OCI-LY1 (cell line): ENCODE results near the gene PLCG2.
A peak's percentile ranks its signal among the peaks of the same experiment; 100 is the strongest.

Source experiments
- H2AFZ ChIP-seq: fragments of 200-600 bp; sonication (generic), shearing (Covaris generic); 2 replicates; pipeline ENCODE4 v1.6.0; 2014; ENCODE audit warnings: antibody characterized with exemption, mild to moderate bottlenecking, low read length
- H3F3A ChIP-seq: fragments of 200-600 bp; sonication (generic), shearing (Covaris generic); 2 replicates; pipeline ENCODE4 v1.6.0; 2014; ENCODE audit warnings: mild to moderate bottlenecking, antibody characterized with exemption, low read length, moderate library complexity; ENCODE audit not compliant: insufficient read depth
- H3K27ac ChIP-seq: fragments of 200-600 bp; sonication (generic); 2 replicates; pipeline ENCODE4 v1.5.1; 2014; ENCODE audit warnings: low read length, mixed run types, mild to moderate bottlenecking, low read depth; ENCODE audit not compliant: poor library complexity, severe bottlenecking
- H3K27me3 ChIP-seq: fragments of 200-600 bp; sonication (generic); 2 replicates; pipeline ENCODE4 v1.6.0; 2014; ENCODE audit warnings: antibody characterized with exemption, mild to moderate bottlenecking, low read length, moderate library complexity; ENCODE audit not compliant: insufficient read depth
- H3K36me3 ChIP-seq: fragments of 200-600 bp; sonication (generic); 2 replicates; pipeline ENCODE4 v1.6.1; 2014; ENCODE audit warnings: mild to moderate bottlenecking, antibody characterized with exemption, low read length, moderate library complexity, mixed read lengths; ENCODE audit not compliant: insufficient read depth
- H3K4me1 ChIP-seq: fragments of 200-600 bp; sonication (generic); 2 replicates; pipeline ENCODE4 v1.5.1; 2014; ENCODE audit warnings: mild to moderate bottlenecking, low read length, moderate library complexity; ENCODE audit not compliant: insufficient read depth, severe bottlenecking
- H3K4me2 ChIP-seq: fragments of 200-600 bp; sonication (generic), shearing (Covaris generic); 2 replicates; pipeline ENCODE4 v1.6.1; 2014; ENCODE audit warnings: low read length
- H3K4me3 ChIP-seq: fragments of 200-600 bp; sonication (generic); 2 replicates; pipeline ENCODE4 v1.5.1; 2014; ENCODE audit warnings: low read length, low read depth, mild to moderate bottlenecking, mixed read lengths; ENCODE audit not compliant: poor library complexity, severe bottlenecking
- H3K79me2 ChIP-seq: fragments of 200-600 bp; shearing (Covaris generic); 2 replicates; pipeline ENCODE4 v1.6.1; 2016; ENCODE audit warnings: mixed run types, low read length, mixed read lengths; ENCODE audit not compliant: insufficient read depth
- H3K9ac ChIP-seq: fragments of 200-600 bp; sonication (generic), shearing (Covaris generic); 2 replicates; pipeline ENCODE4 v1.6.1; 2014; ENCODE audit warnings: mild to moderate bottlenecking, low read length, mixed read lengths
- H3K9me2 ChIP-seq: fragments of 200-600 bp; sonication (generic), shearing (Covaris generic); 2 replicates; pipeline ENCODE4 v1.6.1; 2014; ENCODE audit warnings: low read depth, mild to moderate bottlenecking, low read length, mixed read lengths
- H3K9me3 ChIP-seq: fragments of 200-600 bp; shearing (Covaris generic); 2 replicates; pipeline ENCODE4 v1.6.1; 2014; ENCODE audit warnings: low read length, mixed read lengths
- H4K20me1 ChIP-seq: fragments of 200-600 bp; sonication (generic), shearing (Covaris generic); 2 replicates; pipeline ENCODE4 v1.6.0; 2016; ENCODE audit warnings: mild to moderate bottlenecking, low read length; ENCODE audit not compliant: insufficient read depth
- EZH2 ChIP-seq: fragments of 200-600 bp; sonication (generic), shearing (Covaris generic); IDR thresholded peaks from 2 replicates; pipeline ENCODE4 v1.8.0; 2017; ENCODE audit warnings: borderline replicate concordance, mixed run types, mild to moderate bottlenecking, antibody characterized with exemption, low read length, moderate library complexity, mixed read lengths
- TF ChIP-seq, protein P1 (sequence below): fragments of 200-600 bp; sonication (generic), shearing (Covaris generic); IDR thresholded peaks from 2 replicates; pipeline ENCODE4 v1.5.1; 2017; ENCODE audit warnings: mild to moderate bottlenecking, antibody characterized with exemption, low read length, moderate library complexity, mixed read lengths

The PLCG2 gene

DNA sequence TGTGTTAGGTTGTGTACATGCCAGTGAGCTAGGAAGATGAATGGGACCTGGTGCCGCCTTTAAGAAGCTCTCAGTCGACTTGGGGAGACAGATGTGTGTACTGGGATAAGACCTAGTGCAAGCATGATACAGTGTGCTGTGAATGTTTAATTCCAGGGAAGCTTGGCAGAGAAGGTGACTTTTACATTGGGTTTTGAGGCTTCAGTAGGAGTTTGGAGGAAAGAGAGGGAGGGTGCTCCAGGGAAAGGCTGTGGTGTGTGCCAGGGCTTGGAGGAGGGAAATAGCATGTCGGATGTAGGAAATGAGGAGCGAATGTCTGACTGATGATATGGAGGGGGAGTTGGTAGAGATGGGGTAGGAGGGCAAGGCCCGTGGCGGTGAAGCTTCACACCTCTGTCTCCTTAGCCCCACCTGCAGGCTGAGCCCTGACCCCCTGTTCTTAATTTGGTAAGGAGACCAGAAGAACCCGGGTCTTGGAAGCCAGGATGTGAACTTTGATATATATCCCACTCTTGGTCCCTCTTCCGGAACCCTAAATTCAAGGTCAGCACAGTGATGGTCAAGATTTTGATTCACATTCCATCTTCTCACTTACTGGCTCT is 76.6 kb downstream of the PLCG2 start:
- Histone ChIP-seq H3K4me3 (no peak overlapping the region), H3K27me3 (no peaks in the 10 kb centered on the region), H3K9ac (no peak overlapping the region), H3K27ac (peak overlapping the region; percentile 42), H3F3A (no peaks in the 10 kb centered on the region), H3K4me2 (no peak overlapping the region), H3K4me1 (peaks cover 27% of the 10 kb centered on the region), H3K79me2 (peaks cover 36% of the 10 kb centered on the region), H4K20me1 (no peaks in the 10 kb centered on the region), H3K36me3 (peaks cover 96% of the 10 kb centered on the region), H3K9me3 (no peaks in the 10 kb centered on the region), H2AFZ (no peak overlapping the region), H3K9me2 (no peaks in the 10 kb centered on the region)
- TF ChIP-seq EZH2: no peak
- TF ChIP-seq, protein P1, sequence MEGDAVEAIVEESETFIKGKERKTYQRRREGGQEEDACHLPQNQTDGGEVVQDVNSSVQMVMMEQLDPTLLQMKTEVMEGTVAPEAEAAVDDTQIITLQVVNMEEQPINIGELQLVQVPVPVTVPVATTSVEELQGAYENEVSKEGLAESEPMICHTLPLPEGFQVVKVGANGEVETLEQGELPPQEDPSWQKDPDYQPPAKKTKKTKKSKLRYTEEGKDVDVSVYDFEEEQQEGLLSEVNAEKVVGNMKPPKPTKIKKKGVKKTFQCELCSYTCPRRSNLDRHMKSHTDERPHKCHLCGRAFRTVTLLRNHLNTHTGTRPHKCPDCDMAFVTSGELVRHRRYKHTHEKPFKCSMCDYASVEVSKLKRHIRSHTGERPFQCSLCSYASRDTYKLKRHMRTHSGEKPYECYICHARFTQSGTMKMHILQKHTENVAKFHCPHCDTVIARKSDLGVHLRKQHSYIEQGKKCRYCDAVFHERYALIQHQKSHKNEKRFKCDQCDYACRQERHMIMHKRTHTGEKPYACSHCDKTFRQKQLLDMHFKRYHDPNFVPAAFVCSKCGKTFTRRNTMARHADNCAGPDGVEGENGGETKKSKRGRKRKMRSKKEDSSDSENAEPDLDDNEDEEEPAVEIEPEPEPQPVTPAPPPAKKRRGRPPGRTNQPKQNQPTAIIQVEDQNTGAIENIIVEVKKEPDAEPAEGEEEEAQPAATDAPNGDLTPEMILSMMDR: peak; percentile 48; the same call in 1 of the 2 replicates

DNA sequence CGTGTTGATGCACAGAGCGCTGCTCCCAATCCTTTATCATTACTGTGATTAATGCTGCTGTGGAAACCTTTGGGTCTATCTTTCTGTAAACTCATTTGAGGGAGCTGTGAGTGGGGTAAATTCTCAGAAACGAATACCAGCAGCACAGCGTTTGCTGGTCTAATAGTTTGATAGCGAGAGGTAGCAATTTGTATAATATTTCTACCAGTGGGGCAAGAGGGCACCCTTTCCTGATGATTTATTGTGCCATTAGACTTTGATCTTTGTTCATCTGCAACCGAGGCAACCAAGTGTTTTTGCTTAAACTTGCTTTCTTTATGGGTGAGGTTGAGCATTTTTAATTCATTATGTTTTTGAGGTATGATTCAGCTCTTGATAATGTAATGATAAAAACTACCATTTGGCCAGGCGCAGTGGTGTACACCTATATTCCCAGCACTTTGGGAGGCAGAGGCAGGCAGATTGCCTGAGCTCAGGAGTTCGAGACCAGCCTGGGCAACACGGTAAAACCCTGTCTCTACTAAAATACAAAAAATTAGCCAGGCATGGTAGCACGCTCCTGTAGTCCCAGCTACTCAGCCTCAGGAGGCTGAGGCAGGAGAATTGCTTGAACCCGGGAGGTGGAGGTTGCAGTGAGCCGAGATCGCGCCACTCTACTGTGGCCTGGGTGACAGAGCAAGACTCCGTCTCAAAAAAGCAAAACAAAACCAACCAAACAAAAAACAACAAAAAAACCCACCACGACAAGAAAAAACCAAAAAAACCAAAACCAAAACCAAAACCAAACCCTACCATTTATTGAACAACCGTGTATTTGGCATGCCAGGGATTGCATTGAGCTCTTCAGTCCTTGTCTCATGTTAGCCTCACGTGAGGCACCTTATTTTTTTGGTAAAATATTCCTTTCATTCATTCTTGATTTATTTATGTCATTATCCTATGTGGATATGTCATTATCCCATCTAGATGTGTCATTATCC is 81.5 kb downstream of the PLCG2 start:
- TF ChIP-seq, protein P1: no peak
- Histone ChIP-seq H2AFZ (no peak overlapping the region), H3K79me2 (no peaks in the 10 kb centered on the region), H3K4me2 (no peak overlapping the region), H3K4me3 (no peak overlapping the region), H3K9me3 (no peaks in the 10 kb centered on the region), H3K27me3 (no peaks in the 10 kb centered on the region), H3K36me3 (peaks cover 92% of the 10 kb centered on the region), H3K4me1 (peaks cover 54% of the 10 kb centered on the region), H3K27ac (peak overlapping the region; percentile 89), H3K9me2 (no peaks in the 10 kb centered on the region), H3K9ac (no peak overlapping the region), H3F3A (no peaks in the 10 kb centered on the region), H4K20me1 (no peaks in the 10 kb centered on the region)

DNA sequence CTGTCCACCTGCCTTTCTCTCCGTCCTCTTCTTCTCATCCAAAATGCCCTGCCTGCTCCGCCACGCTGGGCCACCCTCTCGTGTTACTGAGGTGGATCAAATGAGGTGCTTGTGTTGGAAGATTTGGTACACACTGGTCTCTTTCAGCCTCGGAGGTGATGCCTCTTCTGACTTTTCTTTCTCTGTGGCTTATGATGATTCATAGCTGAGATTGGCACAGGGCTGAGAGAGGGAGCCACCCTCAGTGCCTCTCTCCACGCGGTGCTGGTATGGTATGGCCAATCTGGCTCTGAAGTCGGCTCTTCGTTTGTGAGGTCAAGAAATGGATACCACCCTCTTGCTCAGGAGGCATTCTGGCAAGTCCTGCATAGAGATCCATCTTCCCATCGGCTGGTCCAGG is 82.4 kb downstream of the PLCG2 start:
- H3K36me3 ChIP-seq: peaks cover 86% of the 10 kb centered on the region
- H4K20me1 ChIP-seq: no peaks in the 10 kb centered on the region
- no peaks in the 10 kb centered on the region for H3K9me2 ChIP-seq
- H3K27ac ChIP-seq: peak overlapping the region; percentile 89
- H3K4me1 ChIP-seq: peaks cover 55% of the 10 kb centered on the region
- H3K9ac ChIP-seq: no peak overlapping the region
- no peak overlapping the region for H3K4me2 ChIP-seq
- H3F3A ChIP-seq: no peaks in the 10 kb centered on the region
- no peaks in the 10 kb centered on the region for H3K27me3 ChIP-seq
- TF ChIP-seq, protein P1: no peak
- TF ChIP-seq EZH2: no peak
- H2AFZ ChIP-seq: no peak overlapping the region
- H3K79me2 ChIP-seq: no peaks in the 10 kb centered on the region
- no peak overlapping the region for H3K4me3 ChIP-seq
- no peaks in the 10 kb centered on the region for H3K9me3 ChIP-seq
